Measurements from ENCODE around the gene TBX21.
"Not testable (repeated sequence)": the region's sequence is repeated elsewhere in the genome, so short reads cannot be mapped to it uniquely, and the experiment has no call there.

The TBX21 gene

GRCh38 chr17:47733674-47734410 is 806 bp downstream of the TBX21 start:
- no peak for DNase-seq (ENCODE audit: low read depth)
- H3K4me3 ChIP-seq (ENCODE audit: low read length) = no peak overlapping the region
- no peak for TF ChIP-seq CTCF (IDR thresholded peaks at IDR 0.05; ENCODE audit: insufficient read depth, low read depth, low read length, missing control alignments)

GRCh38 chr17:47735139-47735464 is 2.1 kb downstream of the TBX21 start:
- no peak overlapping the region for H3K4me3 ChIP-seq (ENCODE audit: low read length)
- no peak for TF ChIP-seq CTCF (IDR thresholded peaks at IDR 0.05; ENCODE audit: insufficient read depth, low read depth, low read length, missing control alignments)
- DNase-seq (ENCODE audit: low read depth) = no peak

GRCh38 chr17:47735536-47736011 is 2.5 kb downstream of the TBX21 start:
- no peak overlapping the region for H3K4me3 ChIP-seq (ENCODE audit: low read length)
- no peak for DNase-seq (ENCODE audit: low read depth)
- no peak for TF ChIP-seq CTCF (IDR thresholded peaks at IDR 0.05; ENCODE audit: insufficient read depth, low read depth, low read length, missing control alignments)

DNA sequence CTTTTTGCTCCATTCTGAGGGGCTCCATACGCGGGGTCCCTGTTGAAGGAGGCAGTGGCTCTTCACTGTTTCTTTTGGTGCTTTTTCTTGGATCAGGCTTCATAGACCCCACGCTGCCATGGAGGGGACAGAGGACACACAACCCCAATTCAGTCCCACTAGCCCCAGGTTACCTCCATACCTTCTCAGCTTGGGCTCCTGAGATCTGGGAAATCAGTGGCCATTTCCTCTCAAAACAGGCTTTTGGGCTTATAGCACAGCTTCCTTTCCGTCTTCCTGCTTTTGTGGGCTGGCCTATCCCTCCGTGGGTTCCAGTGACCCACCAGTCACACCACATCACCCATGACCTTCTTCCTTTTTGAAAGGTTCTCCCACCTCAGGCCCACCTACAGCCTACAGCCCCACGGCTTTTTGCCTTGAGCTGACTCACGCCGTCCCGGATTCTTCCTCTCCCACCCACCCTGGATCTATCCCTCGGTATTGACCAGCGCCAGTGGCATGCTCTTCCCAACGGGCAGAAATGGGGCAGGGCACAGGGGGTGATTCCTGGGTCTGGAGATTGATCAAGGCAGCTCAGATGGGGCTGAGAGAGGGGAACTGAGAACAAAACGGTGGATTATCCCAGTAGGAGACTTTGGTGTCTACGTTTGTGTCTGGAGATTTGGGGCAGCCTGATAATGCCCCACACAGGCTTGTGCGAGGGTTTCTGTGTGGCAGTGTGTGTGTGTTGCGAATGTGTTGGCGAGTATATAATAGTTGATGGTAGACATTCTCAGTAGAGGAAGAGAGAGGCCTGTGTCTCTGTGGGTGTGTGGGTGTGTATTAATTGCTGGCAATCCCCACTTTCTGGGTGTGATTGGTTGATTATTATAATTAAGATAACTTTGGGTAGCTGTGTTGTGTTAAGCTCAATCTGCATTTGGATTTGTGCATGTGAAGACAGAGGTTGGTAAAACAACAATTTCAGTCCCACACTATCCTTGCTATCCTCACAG is 3.8 kb downstream of the TBX21 start:
- no peak overlapping the region for H3K4me3 ChIP-seq (ENCODE audit: low read length)

GRCh38 chr17:47738178-47738577 is 5.1 kb downstream of the TBX21 start:
- no peak for TF ChIP-seq CTCF (IDR thresholded peaks at IDR 0.05; ENCODE audit: insufficient read depth, low read depth, low read length, missing control alignments)
- DNase-seq (ENCODE audit: low read depth) = no peak
- H3K4me3 ChIP-seq (ENCODE audit: low read length) = no peak overlapping the region

More for the DNA sequence above, 3.8 kb downstream of the TBX21 start:
- no peak for DNase-seq (ENCODE audit: low read depth)
- no peak for TF ChIP-seq CTCF (IDR thresholded peaks at IDR 0.05; ENCODE audit: insufficient read depth, low read depth, low read length, missing control alignments)

DNA sequence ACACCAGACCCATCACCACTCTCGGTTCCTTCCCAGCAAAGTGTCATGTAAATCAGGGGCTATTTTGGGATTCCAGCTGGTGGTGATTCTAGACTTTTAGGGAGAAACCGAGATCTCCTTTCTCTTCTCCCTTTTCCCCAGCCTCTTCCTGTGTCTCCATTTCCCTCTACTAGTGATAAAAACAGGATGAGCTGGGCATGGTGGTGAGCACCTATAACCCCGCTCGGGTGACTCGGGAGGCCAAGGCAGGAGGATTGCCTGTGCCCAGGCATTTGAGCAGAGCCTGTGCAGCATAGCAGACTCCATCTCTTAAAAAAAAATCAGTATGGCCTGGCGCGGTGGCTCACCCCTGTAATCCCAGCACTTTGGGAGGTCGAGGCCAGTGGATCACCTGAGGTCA is 6.1 kb downstream of the TBX21 start:
- no peak overlapping the region for H3K4me3 ChIP-seq (ENCODE audit: low read length)
- TF ChIP-seq CTCF (IDR thresholded peaks at IDR 0.05; ENCODE audit: insufficient read depth, low read depth, low read length, missing control alignments) = no peak
- DNase-seq (ENCODE audit: low read depth) = no peak

DNA sequence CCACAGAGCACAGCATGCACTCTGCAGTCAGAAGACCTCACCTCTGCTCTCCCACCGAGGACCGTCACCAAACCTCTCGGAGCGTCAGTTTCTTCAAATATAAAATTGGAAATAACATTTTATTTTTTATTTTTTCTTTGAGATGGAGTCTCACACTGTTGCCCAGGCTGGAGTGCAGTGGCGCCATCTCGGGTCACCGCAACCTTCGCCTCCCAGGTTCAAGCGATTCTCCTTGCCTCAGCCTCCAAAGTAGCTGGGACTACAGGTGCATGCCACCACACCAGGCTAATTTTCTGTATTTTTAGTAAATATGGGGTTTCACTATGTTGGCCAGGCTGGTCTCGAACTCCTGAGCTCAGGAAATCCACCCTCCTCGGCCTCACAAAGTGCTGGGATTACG is 6.9 kb downstream of the TBX21 start:
- not testable (repeated sequence) for DNase-seq (ENCODE audit: low read depth); H3K4me3 ChIP-seq (ENCODE audit: low read length)
